ENCODE measurements around the gene INPP5D.

The INPP5D gene

DNA sequence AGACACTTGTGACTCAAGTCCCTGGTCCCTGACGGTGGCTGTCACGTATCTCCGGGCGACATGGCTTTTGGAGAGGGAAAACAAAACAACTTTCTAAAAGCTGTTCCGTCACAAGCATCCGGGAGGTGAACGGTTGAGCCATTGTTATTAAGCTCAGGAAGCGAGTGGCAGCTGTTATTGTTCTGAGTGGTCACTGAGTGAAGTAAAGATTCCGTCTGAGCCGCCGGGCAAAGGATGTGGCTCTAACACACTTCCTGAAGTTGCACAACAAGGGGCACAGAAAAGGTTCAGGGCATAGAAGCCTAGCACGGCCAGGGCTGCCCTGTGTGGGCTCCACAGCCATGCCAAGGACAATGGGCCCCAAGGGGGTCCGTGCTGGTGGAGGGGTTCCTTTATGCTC is 24.3 kb downstream of the INPP5D start:
- H3K27me3 ChIP-seq (replicated peaks; ENCODE audit: control insufficient read depth, insufficient read depth, low read length): no peaks in the 10 kb centered on the region
- TF ChIP-seq CTCF (IDR thresholded peaks at IDR 0.05; ENCODE audit: insufficient read depth, low read length, poor library complexity, severe bottlenecking): no peak
- peaks cover 25% of the 10 kb centered on the region for H3K36me3 ChIP-seq (ENCODE audit: control insufficient read depth, insufficient read depth, low read length)
- DNase-seq (ENCODE audit: extremely low read depth, insufficient read length): peak; percentile 65
- H3K4me3 ChIP-seq (replicated peaks; ENCODE audit: low read depth, low read length): no peak overlapping the region

GRCh38 chr2:233085037-233085838 is 25.1 kb downstream of the INPP5D start:
- Histone ChIP-seq H3K27me3 (replicated peaks; ENCODE audit: control insufficient read depth, insufficient read depth, low read length) (no peaks in the 10 kb centered on the region), H3K4me3 (replicated peaks; ENCODE audit: low read depth, low read length) (peak overlapping the region; percentile 43), H3K36me3 (ENCODE audit: control insufficient read depth, insufficient read depth, low read length) (peaks cover 27% of the 10 kb centered on the region)
- TF ChIP-seq CTCF (IDR thresholded peaks at IDR 0.05; ENCODE audit: insufficient read depth, low read length, poor library complexity, severe bottlenecking): no peak
- no peak for DNase-seq (ENCODE audit: extremely low read depth, insufficient read length)

- Histone ChIP-seq H3K4me3 (replicated peaks; ENCODE audit: low read depth, low read length) (peak overlapping the region; percentile 43), H3K27me3 (replicated peaks; ENCODE audit: control insufficient read depth, insufficient read depth, low read length) (no peaks in the 10 kb centered on the region), H3K36me3 (ENCODE audit: control insufficient read depth, insufficient read depth, low read length) (peaks cover 23% of the 10 kb centered on the region)
- TF ChIP-seq CTCF (IDR thresholded peaks at IDR 0.05; ENCODE audit: insufficient read depth, low read length, poor library complexity, severe bottlenecking): no peak
- DNase-seq (ENCODE audit: extremely low read depth, insufficient read length): no peak
Measured at GRCh38 chr2:233085839-233086150, 25.7 kb downstream of the INPP5D start.

DNA sequence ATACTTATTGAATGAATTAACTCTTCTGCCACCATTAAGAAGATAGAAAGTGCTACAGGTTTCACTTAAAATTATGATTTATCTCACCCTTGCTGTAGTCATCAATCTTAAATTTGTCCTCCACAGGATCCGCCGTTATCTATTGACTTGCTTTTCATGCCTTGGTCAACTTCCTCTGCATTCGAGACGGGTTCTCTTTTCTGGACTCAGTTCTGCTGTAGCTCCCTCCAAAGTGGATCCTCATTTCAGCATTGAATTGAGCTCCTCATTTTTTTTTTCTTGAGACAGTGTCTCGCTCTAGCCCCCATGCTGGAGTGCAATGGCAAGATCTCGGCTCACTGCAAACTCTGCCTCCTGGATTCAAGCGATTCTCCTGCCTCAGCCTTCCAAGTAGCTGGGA is 27.6 kb downstream of the INPP5D start:
- Histone ChIP-seq H3K27me3 (replicated peaks; ENCODE audit: control insufficient read depth, insufficient read depth, low read length) (no peaks in the 10 kb centered on the region), H3K36me3 (ENCODE audit: control insufficient read depth, insufficient read depth, low read length) (peaks cover 25% of the 10 kb centered on the region), H3K4me3 (replicated peaks; ENCODE audit: low read depth, low read length) (no peak overlapping the region)
- no peak for TF ChIP-seq CTCF (IDR thresholded peaks at IDR 0.05; ENCODE audit: insufficient read depth, low read length, poor library complexity, severe bottlenecking)
- DNase-seq (ENCODE audit: extremely low read depth, insufficient read length): no peak

DNA sequence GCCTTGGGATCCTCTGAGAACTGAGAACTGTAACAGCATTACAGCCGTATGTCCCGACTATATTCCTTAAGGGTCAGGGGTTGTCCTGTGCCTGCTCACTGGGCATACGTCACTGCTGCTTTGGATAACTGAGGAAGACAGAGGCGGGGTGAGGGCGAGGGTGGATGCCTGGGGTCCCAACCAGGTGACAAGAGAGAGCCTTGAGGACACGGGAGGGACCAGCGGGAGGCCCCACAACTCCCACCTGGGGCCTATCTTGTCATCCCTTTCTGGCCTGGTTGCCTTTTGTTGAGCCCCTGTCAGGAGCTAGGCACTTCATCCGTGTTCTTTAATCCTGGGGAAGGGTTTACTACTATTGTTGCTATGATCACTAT is 28.8 kb downstream of the INPP5D start:
- Histone ChIP-seq H3K4me3 (replicated peaks; ENCODE audit: low read depth, low read length) (no peak overlapping the region), H3K27me3 (replicated peaks; ENCODE audit: control insufficient read depth, insufficient read depth, low read length) (no peaks in the 10 kb centered on the region), H3K36me3 (ENCODE audit: control insufficient read depth, insufficient read depth, low read length) (peaks cover 19% of the 10 kb centered on the region)
- no peak for DNase-seq (ENCODE audit: extremely low read depth, insufficient read length)
- TF ChIP-seq CTCF (IDR thresholded peaks at IDR 0.05; ENCODE audit: insufficient read depth, low read length, poor library complexity, severe bottlenecking): no peak

GRCh38 chr2:233089851-233090250 is 29.7 kb downstream of the INPP5D start:
- DNase-seq (ENCODE audit: extremely low read depth, insufficient read length): no peak
- peaks cover 19% of the 10 kb centered on the region for H3K36me3 ChIP-seq (ENCODE audit: control insufficient read depth, insufficient read depth, low read length)
- no peaks in the 10 kb centered on the region for H3K27me3 ChIP-seq (replicated peaks; ENCODE audit: control insufficient read depth, insufficient read depth, low read length)
- TF ChIP-seq CTCF (IDR thresholded peaks at IDR 0.05; ENCODE audit: insufficient read depth, low read length, poor library complexity, severe bottlenecking): no peak
- no peak overlapping the region for H3K4me3 ChIP-seq (replicated peaks; ENCODE audit: low read depth, low read length)
